GM18858 (cell line): ENCODE data around the gene CRYGD.
"Not testable (repeated sequence)": the region's sequence is repeated elsewhere in the genome, so short reads cannot be mapped to it uniquely, and the experiment has no call there.

Experiments used
- ATAC-seq: cut with Tn5 transposase; IDR thresholded peaks from one replicate; pipeline ENCODE4 v1.9.1; 2021; ENCODE audit not compliant: unreplicated experiment

Gene CRYGD

DNA sequence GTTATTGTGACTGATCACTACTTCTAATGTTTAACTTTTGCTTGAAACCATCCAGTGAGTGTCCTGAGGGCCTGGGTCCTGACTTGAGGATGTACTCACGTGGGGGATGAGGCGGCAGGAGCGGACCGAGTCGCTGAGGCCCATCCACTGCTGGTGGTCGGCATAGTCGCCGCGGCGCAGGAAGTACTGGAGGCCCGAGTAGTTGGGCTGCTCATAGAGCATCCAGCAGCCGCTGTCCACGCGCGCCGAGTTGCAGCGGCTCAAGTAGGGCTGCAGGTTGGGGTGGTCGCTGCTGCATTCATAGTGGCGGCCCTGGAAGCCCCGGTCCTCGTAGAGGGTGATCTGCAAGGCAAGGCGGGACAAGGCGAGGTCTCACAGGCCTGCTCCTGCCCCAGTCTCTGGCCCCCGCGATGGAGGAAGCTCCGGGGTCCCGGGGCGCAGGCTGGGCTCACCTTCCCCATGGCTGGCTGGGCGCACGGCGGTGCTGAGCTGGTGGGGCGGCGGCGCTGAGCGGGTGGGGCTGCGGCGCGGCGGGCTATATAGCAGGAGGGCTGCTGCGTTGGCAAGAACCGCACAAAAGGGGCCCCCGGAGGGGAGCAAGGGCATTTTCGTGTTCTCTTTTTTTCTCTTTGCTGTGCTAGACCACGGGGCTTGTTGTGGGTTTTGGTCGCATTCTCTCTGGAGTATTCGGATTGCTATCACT is at the start of gene CRYGD:
Gene CRYGD (minus strand): TSS at position 512 of the 703 bp plus-strand sequence. CDS start 51 bp downstream, at position 461.
- not testable (repeated sequence) for ATAC-seq

DNA sequence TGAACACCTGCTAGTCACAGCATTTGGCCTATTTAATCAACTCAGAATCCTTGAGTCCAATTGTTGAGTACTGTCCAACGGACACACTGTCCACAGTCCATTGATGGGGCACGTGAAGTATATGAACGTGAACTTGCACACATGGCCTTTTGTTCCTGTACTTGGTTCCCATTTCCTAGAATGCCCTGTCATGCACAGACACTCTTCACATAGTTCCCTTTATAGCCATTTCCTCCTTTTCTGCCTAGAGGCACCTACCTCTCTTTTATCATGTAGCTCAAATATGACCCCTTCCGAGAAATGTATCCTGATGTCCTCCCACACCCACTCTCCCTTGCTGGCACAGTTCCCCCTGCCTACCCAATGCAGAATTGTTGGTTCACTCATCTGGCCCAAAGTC is 47.8 kb upstream of the CRYGD start:
- no peak for ATAC-seq

DNA sequence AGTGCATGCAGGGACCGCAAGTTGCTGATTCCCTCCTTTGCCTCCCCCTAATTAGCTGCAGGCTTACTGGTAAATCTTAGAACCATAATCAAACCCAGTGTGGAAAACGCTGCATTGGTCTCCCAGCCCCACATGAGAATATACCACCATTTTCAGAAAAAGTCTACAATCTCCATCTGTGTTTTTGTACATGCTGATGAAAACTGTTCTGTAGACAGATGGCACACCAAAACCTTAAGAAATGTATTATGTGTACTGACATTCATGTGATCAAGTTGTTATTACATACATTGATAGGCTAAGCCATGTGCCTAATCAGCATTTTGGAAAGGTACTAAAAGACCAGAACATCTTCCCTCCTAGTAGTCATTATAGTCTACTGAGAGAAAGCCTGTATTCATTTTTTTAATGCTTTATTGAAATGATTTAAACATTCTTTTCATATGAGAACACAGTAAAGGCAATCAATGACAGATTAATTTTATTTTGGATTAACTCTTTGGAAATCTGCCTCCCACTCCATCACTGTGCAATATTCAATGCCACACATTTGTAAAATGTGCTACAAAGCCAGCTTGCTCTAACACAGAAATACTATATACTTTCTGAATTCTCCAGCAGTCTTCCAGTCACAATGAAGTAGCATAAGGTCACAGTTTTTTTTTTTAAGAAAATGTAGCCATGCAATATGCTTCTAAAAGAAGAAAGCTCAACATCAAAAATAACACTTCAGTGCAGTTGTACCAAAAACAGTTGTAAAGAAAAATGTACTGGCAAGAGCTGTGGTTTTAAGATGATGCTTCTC is 40.8 kb upstream of the CRYGD start:
- ATAC-seq = no peak

DNA sequence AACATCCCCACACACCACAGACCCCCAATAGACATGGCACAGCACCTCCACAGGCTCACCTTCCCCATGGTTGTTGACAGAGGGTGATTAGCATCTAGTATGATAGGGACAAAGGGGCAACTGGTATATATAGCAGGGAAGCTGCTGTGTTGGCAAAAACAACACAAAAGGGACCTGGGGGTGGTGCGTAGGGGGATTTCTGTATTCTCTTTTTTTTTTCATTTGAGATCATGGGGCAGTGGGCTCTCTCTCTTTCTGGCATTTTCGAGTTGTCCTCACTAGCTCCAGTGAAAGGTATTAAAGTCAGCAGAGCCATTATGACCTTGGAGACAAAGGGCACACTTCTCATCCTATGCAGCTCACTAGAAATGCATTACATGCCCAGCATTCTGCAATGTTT is 39.2 kb upstream of the CRYGD start, which contains the start of gene CRYGA:
Gene CRYGA (minus strand): TSS at position 101 of the 400 bp plus-strand sequence. CDS start 33 bp downstream, at position 68.
- no peak for ATAC-seq

DNA sequence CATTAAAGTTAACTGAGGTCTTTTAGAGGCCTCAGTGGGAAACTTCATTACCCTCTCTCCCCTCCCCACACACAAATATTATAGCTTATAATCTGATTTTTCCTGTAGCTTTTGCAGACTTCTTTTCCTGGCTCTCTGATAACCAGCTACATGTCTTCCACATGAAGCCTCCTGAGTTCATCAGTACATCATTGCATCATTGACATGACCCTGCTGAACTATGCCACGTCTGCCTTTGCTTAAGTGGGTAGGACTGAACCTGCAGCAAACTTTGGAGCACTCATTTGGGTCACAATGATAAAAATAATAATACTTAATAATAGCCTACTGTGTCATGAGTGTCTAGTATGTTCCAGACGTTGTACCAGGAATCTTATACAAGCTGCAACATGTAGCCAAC is 32.1 kb upstream of the CRYGD start:
- no peak for ATAC-seq

DNA sequence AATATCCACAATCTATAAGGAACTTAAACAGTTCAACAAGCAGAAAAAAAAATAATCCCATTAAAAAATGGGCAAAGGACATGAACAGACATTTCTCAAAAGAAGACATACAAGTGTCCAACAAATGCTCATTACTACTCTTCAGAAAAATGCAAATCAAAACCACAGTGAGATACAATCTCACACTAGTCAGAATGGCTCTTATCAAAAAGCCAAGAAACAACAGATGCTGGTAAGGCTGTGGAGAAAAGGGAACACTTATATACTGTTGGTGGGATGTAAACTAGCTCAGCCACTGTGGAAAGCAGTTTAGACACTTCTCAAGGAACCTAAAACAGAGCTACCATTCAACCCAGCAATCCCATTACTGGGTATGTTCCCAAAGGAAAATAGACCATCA is 28.8 kb upstream of the CRYGD start:
- ATAC-seq = no peak

DNA sequence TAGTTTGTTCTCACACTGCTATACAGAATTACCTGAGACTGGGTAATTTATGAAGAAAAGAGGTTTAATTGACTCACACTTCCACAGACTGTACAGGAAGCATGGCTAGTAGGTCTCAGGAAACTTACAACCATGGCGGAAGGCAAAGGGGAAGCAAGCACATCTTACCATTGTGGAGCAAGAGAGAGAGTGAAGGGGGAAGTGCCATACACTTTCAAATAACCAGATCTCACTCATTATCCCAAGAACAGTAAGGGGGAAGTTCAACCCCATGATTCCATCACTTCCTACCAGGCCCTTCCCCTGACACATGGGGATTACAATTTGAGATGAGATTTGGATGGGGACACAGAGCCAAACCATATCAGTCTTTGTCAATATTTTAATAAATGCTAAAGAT is 26.6 kb upstream of the CRYGD start:
- no peak for ATAC-seq

DNA sequence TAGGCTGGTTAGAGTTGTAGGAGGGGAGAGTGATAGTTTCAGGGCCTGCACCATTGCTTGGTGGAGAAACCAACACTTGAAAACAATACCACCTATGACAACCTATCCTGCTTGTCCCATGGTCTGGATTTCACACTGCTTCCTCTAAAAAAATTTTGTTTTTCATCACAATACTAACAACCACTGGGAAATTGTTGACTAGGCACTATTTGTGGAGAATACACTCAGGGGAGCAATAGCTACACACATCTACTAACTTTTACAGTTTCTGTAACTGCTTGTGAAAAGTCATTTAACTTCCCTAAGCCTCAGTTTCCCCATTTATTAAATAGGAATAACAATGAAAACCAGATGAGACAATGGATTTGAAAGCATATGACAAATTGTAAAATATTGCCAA is 25.8 kb upstream of the CRYGD start:
- no peak for ATAC-seq

DNA sequence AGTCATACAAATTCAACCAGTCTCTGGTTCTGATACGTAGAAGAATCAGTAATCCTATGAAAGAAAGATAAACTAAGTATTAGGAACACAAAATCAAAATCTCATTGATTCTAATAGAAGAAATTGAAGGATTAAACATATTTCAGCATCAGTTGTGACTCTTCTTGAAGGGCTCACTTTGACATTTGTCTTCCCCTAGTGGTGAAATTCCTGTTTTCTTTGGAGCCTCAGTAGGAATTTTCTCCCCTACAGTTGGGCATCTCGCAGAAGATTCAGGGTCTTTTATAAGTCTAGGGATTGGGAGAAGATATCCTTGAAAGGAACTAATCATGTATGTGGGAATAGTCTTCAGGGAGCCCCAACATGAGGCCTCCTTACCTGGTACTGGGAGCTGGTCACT is 24.5 kb upstream of the CRYGD start:
- no peak for ATAC-seq

DNA sequence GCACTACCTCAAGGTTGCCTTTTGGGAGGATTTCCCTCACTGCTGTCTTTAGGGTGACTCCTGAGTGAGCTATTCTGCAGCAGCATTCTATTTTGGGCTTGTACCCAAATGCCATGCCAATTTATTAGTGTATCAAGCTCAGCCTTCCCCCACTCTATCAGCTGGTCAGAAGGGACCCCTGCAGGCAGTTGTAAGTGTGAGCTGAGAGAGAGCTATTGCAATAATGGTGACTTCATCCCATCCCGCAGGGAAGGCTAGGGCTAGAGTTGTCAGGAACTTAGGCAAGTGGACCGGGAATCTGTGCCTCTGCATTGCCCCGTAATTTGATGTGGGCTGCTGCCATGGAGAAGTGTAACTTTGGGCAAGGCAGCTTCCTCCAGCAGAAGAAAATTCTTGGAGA is 23.4 kb upstream of the CRYGD start:
- ATAC-seq = no peak

DNA sequence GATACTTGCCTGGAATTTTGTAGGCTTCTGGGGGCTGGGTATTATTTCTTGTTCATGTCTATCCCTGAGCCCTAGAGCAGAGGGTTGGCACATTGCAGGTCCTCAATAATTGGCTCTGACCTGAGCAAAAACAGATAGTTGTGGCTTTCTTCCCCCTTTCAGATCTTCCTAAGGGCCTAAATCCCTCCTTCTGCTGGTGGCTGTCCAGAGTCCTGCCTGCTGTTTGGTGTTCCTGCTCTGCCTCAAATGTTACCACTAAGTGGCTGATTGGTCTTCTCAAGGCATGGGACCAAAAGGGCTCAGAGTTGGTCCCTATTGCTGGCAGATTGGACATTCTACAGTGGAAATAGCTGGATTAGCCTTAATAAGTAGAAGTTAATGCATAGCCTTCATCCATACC is 22.7 kb upstream of the CRYGD start:
- ATAC-seq = no peak

DNA sequence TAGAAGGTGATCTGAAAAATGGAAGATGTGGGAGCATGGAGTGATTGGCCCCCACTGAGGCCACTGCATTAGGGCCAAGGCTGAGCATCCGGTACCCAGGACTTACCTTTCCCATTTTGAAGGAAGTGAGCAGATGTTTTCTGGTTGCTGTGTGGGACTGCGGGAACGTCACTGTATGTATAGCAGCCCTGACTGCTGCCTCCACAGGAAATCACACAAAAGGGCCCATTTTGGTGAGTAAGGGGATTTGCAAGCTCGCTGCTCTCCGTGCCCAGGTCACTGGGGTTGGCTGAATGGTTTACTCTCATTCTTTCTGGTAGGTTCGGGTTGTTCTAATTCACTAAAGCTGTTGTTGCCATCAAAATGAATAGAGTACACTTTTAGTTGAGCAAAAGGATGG is 21.7 kb upstream of the CRYGD start, which contains the start of gene CRYGB:
Gene CRYGB (minus strand): TSS at position 153 of the 400 bp plus-strand sequence. CDS start 38 bp downstream, at position 115.
- ATAC-seq = no peak

DNA sequence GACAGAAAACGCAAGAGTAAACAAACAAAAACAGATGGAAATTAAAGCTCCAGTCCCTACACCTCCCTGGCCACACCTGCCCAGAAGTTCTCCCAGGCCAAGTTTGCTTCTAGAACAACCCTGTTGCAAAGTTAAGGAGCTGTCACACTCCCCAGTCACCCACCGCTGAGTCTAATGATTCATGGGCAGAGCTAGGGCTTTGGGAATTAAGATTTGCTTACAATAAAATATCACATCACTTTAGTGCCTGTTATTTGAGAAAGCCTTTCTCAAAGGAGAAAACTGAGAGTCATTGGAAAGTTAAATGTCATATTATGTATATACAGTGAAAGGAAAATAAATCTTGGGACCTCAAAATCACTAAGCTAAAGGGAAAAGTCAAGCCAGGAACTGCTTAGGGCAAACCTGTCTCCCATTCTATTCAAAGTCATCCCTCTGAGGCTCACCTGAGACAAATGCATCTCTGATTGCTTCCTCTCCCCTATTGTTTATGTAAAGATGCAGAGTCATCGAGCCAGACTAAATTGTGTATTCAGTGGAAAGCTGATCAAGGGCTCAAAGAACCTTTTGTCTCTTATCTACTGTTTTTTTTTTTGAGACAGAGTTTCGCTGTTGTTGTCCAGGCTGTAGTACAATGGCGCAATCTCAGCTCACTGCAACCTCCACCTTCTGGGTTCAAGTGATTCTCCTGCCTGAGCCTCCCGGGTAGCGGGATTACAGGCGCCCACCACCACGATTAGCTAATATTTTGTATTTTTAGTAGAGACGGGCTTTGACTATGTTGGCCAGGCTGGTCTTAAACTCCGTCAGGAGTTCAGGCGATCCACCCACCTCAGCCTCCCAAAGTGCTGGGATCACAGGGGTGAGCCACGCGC is 18.8 kb upstream of the CRYGD start:
- ATAC-seq = no peak

DNA sequence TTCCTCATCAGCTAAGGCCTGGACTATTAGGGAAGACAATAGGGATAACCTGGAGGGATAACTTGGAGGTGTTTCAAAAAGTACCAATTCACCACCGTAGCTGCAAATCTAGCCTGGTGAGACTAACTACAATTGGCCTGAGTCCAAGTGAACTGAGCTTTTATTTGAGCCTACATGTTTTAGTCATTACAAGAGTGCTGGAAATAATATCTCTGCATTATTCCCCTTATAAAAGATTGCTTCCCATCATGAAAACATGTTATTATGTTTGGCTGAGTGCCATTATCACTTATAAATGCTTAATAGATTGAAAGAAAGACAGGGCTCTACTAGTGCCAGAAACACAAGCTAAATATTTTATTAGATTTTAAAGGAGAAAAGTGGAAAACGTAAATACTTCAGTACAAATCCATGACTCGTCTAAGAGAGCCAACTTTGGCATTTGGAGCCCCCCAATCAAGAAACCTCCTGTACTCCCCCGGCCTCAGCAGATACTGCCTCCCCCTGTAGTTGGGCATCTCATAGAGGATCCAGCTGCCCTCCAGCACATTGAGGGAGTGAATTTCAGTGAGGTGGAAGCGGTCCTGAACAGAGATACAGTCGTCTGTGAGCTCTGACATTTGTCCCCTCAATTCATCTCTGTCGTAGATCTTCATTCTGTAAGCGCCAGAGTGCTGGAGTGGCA is 18.1 kb upstream of the CRYGD start:
- no peak for ATAC-seq

DNA sequence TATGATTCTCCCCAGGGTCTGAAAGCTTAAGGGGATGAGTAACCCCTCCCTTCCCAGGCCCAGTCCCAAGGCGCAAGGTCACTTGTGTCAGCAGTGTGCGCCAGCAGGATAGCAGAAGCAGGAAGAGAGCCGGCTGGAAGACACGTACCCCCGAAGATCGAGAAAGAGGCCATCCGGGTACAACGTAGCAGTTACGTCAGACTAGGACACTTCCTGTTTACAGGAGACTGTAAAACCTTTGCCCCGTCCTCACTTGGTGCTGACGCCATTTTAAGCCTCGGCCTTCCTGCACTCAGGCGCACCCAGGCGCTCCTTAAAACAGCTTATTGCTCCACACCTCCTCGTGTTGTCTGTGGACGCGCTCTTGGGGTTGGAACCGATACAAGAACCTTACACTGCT is 15.1 kb upstream of the CRYGD start:
- no peak for ATAC-seq

DNA sequence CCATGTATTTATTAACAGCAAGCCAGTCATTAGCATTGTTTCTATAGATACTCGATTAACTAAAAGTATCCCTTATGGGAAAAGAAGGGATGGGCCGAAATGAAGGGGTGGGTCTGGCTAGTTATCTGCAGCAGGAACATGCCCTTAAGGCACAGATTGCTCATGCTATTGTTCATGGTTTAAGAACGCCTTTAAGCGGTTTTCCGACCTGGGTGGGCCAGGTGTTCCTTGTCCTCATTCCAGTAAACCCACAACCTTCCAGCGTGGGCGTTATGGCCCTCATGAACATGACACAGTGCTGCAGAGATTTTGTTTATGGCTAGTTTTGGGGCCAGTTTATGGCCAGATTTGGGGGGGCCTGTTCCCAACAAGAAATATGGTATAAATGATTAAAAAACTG is 14.0 kb upstream of the CRYGD start:
- ATAC-seq = not testable (repeated sequence)

DNA sequence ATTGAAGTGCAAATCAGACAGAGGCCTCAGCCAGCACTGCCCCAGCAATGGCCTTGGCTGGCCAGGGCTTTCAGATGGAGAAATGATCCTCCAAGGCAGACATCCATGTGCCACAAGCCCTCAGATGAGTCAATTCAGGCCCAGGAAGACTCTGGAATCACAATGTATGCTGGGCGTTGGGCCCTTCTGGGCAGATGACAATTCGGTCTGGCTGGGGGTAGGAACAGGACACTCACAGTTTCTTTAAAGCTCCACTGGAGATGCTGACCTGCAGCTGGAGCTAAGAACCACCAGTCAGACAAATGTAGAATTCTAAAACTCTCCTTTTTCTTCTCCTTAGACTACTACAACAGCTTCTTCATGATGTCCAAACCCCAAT is 12.4 kb upstream of the CRYGD start:
- no peak for ATAC-seq

DNA sequence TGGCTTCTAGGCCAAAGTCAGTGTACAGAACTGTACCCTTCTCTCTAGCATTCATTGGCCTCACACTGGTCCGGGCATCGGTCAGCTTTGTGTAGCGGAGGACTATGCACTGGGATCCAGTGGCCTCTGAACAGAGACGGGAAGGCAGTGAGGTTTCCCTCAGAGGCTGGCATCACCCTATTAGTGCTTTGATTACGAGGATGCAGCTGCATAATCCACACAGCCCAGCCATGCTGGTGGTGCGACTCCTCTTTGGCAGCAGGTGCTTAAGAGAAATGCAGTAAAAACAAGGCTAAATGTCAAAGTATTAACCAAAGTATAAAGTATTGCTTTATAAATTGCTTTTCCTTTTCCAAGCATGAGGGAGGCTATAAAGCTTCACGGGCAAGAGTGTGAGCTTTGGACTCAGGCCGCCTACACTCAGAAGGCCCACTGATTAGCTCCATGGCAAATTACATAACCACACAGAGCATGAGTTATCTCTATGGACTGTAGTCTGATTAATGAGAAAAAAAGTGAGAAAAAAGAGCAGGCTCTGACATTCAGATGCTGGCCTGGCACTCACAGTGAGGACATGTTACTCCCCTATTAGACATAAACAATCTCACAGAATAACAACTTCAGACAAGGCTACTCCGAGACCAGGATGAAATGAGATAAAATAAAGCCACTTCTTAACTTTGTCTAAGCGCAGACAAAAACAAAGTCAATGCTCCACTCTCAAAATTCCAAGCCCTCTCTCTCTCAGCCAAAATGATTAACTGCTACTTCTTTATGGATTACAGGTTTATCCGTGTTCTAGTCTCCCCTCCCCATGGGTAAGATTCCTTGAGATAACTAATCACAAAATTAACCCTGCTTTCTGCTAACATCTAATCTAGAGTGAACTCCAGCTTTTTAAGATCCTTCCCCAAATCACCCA is 11.7 kb upstream of the CRYGD start:
- ATAC-seq = no peak

DNA sequence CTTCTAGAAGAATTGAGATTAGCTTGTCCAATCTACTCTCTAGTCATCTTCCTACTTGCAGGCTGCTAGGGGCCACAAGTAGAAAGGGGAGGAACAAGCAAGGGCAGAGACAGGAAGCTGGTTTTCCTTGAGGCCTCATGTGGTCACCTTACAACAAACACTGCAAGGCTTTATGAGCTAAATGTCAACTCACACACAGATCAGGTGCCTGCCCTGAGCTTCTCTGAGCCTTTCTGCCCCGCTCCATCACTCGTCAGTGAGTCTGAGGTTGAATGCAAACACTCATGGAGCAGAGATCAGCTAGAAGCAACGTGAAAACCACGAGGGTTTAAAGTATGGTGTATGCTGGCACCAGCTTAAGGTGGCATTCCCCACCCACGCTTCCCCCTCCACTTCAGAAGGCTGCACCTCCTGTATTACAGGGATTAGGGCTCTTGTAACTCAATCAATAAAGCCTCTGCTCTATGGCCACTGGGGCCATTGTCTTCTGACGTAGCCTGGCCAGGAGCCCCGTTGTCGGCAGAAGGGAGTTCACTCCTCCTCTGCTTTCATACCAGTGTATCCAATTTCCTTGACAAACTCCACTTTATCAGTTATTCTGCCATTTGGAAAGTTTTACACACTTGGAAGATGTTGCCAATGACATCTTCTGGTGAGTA is 10.7 kb upstream of the CRYGD start:
- no peak for ATAC-seq
